ENCODE data around the gene TM9SF1. TPM values are rescaled to one million over a fixed set of nuclear protein-coding genes. Genes with fewer than 3 reads are reported as not detected.
A peak's percentile ranks its signal among the peaks of the same experiment; 100 is the strongest.

Gene TM9SF1
- total RNA-seq, 1 experiment from 2014 or later = 68.0 TPM

GRCh38 chr14:24198814-24199524 is 3.7 kb upstream of the TM9SF1 start:
- DNase-seq = no peak
- intact Hi-C loops (cut with micrococcal nuclease; ENCODE audit: unreplicated experiment) = no loop called here
- peaks cover 5% of the 10 kb centered on the region for H3K9me3 Mint-ChIP-seq (ENCODE audit: low read depth, unreplicated experiment)
- TF ChIP-seq, protein P1, sequence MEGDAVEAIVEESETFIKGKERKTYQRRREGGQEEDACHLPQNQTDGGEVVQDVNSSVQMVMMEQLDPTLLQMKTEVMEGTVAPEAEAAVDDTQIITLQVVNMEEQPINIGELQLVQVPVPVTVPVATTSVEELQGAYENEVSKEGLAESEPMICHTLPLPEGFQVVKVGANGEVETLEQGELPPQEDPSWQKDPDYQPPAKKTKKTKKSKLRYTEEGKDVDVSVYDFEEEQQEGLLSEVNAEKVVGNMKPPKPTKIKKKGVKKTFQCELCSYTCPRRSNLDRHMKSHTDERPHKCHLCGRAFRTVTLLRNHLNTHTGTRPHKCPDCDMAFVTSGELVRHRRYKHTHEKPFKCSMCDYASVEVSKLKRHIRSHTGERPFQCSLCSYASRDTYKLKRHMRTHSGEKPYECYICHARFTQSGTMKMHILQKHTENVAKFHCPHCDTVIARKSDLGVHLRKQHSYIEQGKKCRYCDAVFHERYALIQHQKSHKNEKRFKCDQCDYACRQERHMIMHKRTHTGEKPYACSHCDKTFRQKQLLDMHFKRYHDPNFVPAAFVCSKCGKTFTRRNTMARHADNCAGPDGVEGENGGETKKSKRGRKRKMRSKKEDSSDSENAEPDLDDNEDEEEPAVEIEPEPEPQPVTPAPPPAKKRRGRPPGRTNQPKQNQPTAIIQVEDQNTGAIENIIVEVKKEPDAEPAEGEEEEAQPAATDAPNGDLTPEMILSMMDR (IDR thresholded peaks at IDR 0.05; ENCODE audit: unreplicated experiment) = no peak
- H3K4me1 Mint-ChIP-seq (ENCODE audit: low read depth, unreplicated experiment) = peaks cover 5% of the 10 kb centered on the region
- CTCF ChIA-PET = interaction anchor here (0.7 kb wide), 1 partner anchor 104 kb away, joined by 6 read pairs; no protein-coding TSS in a partner anchor
- no peaks in the 10 kb centered on the region for H3K27me3 Mint-ChIP-seq (ENCODE audit: unreplicated experiment)
- H3K27ac Mint-ChIP-seq (ENCODE audit: unreplicated experiment) = peak overlapping the region; percentile 5
- peaks cover 70% of the 10 kb centered on the region for H3K36me3 Mint-ChIP-seq (ENCODE audit: insufficient read depth, unreplicated experiment)
- no TSS peak for BruUV-seq (replicated peaks)
- no peak overlapping the region for H3K4me3 Mint-ChIP-seq (ENCODE audit: low read depth, unreplicated experiment)

- no peak overlapping the region for H3K27ac Mint-ChIP-seq (ENCODE audit: unreplicated experiment)
- H3K4me1 Mint-ChIP-seq (ENCODE audit: low read depth, unreplicated experiment) = peaks cover 8% of the 10 kb centered on the region
- H3K9me3 Mint-ChIP-seq (ENCODE audit: low read depth, unreplicated experiment) = no peaks in the 10 kb centered on the region
- H3K27me3 Mint-ChIP-seq (ENCODE audit: unreplicated experiment) = no peaks in the 10 kb centered on the region
- DNase-seq = no peak
- peak overlapping the region; percentile 88 for H3K4me3 Mint-ChIP-seq (ENCODE audit: low read depth, unreplicated experiment)
- TF ChIP-seq, protein P1 (IDR thresholded peaks at IDR 0.05; ENCODE audit: unreplicated experiment) = no peak
- peaks cover 70% of the 10 kb centered on the region for H3K36me3 Mint-ChIP-seq (ENCODE audit: insufficient read depth, unreplicated experiment)
- intact Hi-C loops (cut with micrococcal nuclease; ENCODE audit: unreplicated experiment) = no loop called here
- BruUV-seq (replicated peaks) = no TSS peak
- CTCF ChIA-PET = interaction anchor here (1.2 kb wide), 1 partner anchor 45 kb away, joined by 3 read pairs; the partner anchor contains the start of gene TINF2
Observed at GRCh38 chr14:24197056-24197450, 1.8 kb upstream of the TM9SF1 start.

DNA sequence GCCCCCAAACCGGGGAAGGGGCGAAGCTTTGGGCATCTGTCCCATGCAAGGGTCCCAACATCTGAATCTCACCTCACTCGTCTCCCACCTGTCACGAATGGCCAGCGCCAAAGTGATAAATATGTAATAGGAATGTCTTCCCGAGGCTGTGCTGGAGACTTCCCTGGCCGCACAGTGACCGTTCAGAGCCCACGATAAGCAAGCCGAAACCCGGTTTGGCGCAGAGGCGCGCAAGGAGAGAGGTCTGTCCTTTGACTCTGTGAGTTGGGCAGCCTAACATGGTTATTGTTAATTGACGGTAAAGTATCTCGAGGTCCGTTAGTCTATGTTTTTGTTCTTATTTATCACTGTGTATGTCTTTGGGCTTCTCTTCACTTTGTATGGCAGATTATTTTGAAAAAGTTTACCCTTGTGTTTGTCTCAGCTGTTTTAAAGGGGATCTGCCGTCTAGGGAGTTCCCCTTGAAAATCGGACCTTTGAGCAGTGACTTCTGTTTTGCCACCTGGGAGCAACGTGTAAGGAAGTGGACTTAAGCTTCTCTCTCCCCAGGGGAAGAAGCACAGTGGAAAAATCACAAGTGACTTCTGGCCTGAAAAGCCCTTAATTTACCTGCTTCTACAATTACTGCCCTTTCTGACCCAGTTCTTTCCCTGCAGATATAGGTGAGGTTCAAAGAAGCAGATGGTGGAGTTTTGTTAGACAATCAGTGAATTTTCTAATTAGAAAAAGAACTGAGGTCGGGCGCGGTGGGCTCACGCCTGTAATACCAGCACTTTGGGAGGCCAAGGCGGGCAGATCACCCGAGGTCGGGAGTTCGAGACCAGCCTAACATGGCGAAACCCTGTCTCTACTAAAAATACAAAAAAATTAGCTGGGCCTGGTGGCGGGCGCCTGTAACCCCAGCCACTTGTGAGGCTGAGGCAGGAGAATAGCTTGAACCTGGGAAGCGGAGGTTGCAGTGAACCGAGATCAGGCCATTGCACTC is 1.1 kb upstream of the TM9SF1 start:
- H3K36me3 Mint-ChIP-seq (ENCODE audit: insufficient read depth, unreplicated experiment) = peaks cover 63% of the 10 kb centered on the region
- DNase-seq = no peak
- H3K4me3 Mint-ChIP-seq (ENCODE audit: low read depth, unreplicated experiment) = peak overlapping the region; percentile 88
- intact Hi-C loops (cut with micrococcal nuclease; ENCODE audit: unreplicated experiment) = no loop called here
- BruUV-seq (replicated peaks) = TSS peak; percentile 67
- CTCF ChIA-PET = interaction anchor here (1.2 to 1.8 kb wide), 3 partner anchors 17 to 49 kb away, joined by 3 to 5 read pairs (median 3); partner anchors contain the start of genes CHMP4A, RNF31 and TINF2
- TF ChIP-seq, protein P1 (IDR thresholded peaks at IDR 0.05; ENCODE audit: unreplicated experiment) = no peak
- H3K4me1 Mint-ChIP-seq (ENCODE audit: low read depth, unreplicated experiment) = peaks cover 8% of the 10 kb centered on the region
- no peaks in the 10 kb centered on the region for H3K27me3 Mint-ChIP-seq (ENCODE audit: unreplicated experiment)
- H3K27ac Mint-ChIP-seq (ENCODE audit: unreplicated experiment) = peak overlapping the region; percentile 92
- H3K9me3 Mint-ChIP-seq (ENCODE audit: low read depth, unreplicated experiment) = no peaks in the 10 kb centered on the region

- peaks cover 58% of the 10 kb centered on the region for H3K36me3 Mint-ChIP-seq (ENCODE audit: insufficient read depth, unreplicated experiment)
- H3K9me3 Mint-ChIP-seq (ENCODE audit: low read depth, unreplicated experiment) = no peaks in the 10 kb centered on the region
- H3K27me3 Mint-ChIP-seq (ENCODE audit: unreplicated experiment) = no peaks in the 10 kb centered on the region
- peak overlapping the region; percentile 88 for H3K4me3 Mint-ChIP-seq (ENCODE audit: low read depth, unreplicated experiment)
- BruUV-seq (replicated peaks) = no TSS peak
- intact Hi-C loops (cut with micrococcal nuclease; ENCODE audit: unreplicated experiment) = no loop called here
- no peak for DNase-seq
- CTCF ChIA-PET = no interaction called here
- TF ChIP-seq, protein P1 (IDR thresholded peaks at IDR 0.05; ENCODE audit: unreplicated experiment) = no peak
- peaks cover 8% of the 10 kb centered on the region for H3K4me1 Mint-ChIP-seq (ENCODE audit: low read depth, unreplicated experiment)
- H3K27ac Mint-ChIP-seq (ENCODE audit: unreplicated experiment) = peak overlapping the region; percentile 92
Observed at GRCh38 chr14:24194873-24195185, 412 bp downstream of the TM9SF1 start.
